GM12873 (cell line): Measurements from ENCODE around the gene SMPD3.

Source experiments
- TF ChIP-seq, protein P1 (sequence below): IDR thresholded peaks from 2 replicates; pipeline ENCODE4 v1.5.1; 2012; ENCODE audit warnings: low read depth, mild to moderate bottlenecking, moderate library complexity, low read length, control low read depth; ENCODE audit not compliant: insufficient read depth; ENCODE audit errors: missing control alignments

The SMPD3 gene

DNA sequence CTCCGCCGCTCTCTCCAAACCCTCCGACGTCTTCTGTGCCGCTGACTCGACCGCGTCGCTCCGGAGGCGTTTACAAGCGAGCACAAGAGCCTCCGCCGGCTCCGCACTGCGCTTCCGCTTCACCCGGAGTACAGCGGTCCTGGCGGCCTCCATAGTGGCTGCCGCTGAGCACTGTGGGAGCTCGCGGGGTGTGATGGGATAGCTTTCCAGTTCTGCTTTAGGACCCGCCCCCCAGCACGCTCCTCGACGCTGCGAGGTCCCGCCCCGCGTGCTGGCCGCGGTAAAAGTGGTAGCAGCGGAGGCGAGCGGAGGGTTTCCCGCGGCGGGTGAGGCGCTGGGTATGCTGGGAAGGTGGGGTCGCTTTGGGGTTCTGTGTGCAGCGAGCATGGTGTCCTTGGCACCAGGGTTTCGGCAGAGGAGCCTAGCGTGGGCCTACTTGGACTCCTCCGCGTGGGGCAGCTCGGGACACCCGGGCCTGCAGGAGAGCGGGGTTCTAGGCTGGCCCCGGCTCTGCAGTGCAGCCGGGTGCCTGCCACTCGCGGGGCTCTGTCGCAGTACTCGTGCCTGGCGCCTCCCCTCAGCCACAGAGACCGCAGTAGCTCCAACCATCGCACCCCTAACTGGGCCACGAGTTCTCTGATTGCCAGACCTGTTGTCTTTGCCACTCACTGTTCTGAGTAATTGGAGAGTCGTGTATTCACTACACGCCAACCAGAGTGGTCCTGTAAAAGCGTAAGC is 137.4 kb downstream of the SMPD3 start, which contains the start of the genes PRMT7 and SLC7A6OS:
Gene PRMT7, plus strand, starts transcription at position 246 of the 738 bp plus-strand sequence. CDS start 4,961 bp downstream, outside the sequence.
Gene SLC7A6OS, minus strand, starts transcription at position 173 of the 738 bp plus-strand sequence. Its CDS starts 20 bp downstream, at position 153.
- TF ChIP-seq, protein P1, sequence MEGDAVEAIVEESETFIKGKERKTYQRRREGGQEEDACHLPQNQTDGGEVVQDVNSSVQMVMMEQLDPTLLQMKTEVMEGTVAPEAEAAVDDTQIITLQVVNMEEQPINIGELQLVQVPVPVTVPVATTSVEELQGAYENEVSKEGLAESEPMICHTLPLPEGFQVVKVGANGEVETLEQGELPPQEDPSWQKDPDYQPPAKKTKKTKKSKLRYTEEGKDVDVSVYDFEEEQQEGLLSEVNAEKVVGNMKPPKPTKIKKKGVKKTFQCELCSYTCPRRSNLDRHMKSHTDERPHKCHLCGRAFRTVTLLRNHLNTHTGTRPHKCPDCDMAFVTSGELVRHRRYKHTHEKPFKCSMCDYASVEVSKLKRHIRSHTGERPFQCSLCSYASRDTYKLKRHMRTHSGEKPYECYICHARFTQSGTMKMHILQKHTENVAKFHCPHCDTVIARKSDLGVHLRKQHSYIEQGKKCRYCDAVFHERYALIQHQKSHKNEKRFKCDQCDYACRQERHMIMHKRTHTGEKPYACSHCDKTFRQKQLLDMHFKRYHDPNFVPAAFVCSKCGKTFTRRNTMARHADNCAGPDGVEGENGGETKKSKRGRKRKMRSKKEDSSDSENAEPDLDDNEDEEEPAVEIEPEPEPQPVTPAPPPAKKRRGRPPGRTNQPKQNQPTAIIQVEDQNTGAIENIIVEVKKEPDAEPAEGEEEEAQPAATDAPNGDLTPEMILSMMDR: no peak

DNA sequence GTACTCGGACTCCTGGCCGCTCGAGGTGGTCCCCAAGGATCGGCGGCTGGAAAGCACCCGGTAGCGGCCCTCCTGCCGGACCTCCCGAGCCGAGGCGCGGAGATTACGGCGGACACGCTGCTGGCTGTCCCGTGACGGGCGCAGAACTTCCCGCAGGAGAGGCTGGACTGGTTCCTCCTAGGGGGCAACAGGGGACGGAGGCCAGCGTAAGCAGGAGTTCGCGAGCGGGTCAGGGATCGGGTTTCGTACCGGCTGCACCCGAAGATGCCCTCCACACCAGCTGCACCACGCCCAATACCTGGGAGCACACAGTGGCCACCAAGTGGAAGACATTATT is 137.9 kb downstream of the SMPD3 start:
- TF ChIP-seq, protein P1: no peak

DNA sequence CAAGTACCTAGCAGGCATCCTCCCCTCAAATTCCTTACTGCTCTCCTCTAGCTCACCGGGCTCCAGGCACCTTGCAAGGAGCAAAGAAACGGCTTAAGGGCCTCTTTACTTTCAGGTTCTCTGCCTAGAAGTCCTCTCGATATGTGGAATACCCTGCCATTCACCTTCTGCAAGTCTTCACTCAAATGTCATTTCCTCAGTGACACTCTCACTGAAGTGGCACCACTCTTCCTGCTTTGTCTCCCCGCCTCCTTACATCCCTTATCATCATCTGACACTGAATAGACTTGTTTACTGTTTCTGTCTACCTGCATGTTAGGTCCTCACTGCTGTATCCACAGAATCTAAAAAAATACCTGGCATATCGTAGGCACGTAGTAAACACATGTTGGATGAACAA is 138.5 kb downstream of the SMPD3 start:
- TF ChIP-seq, protein P1: no peak
